Left ventricle myocardium inferior (tissue), 1 donor: Measurements from ENCODE around the gene MT2A. TPM values are rescaled to one million over a fixed set of nuclear protein-coding genes. Genes with fewer than 3 reads are reported as not detected.

Experiments
- DNase-seq: peaks from one replicate; pipeline ENCODE4 v3.0.0-alpha.2; 2020
- H3K27ac ChIP-seq: fragments of 200-600 bp; replicated peaks from 2 replicates; pipeline ENCODE4 v1.8.0; 2021
- H3K27me3 ChIP-seq: fragments of 200-600 bp; 2 replicates; pipeline ENCODE4 v1.8.0; 2021; ENCODE audit warnings: low read depth
- H3K36me3 ChIP-seq: fragments of 200-600 bp; 2 replicates; pipeline ENCODE4 v1.8.0; 2021
- H3K4me1 ChIP-seq: fragments of 200-600 bp; 2 replicates; pipeline ENCODE4 v1.8.0; 2021
- H3K4me3 ChIP-seq: fragments of 200-600 bp; 2 replicates; pipeline ENCODE4 v1.8.0; 2021; ENCODE audit warnings: mild to moderate bottlenecking, moderate library complexity
- H3K9me3 ChIP-seq: fragments of 200-600 bp; replicated peaks from 2 replicates; pipeline ENCODE4 v1.8.0; 2021
- CTCF ChIP-seq: fragments of 200-600 bp; IDR thresholded peaks from 2 replicates; pipeline ENCODE4 v1.8.0; 2021; ENCODE audit warnings: antibody characterized with exemption, mild to moderate bottlenecking, borderline replicate concordance
- intact Hi-C: fragments of 100-400 bp; cut with micrococcal nuclease; formaldehyde crosslinking; loops from one replicate; pipeline ENCODE4 v1.11.0; 2022
- total RNA-seq: library from RNA; stranded (reverse); fragmentation: NEBNext Ultra II Directional; extraction: Animal tissue kit (Norgen Biotek cat#: 25700); gene quantifications from one replicate; pipeline ENCODE4 v1.2.1, GENCODE V29; 2021
- donor health status: DM: no; HTN: yes; CAD: no; lungs with severe emphysema.

MT2A gene
- total RNA-seq, 1 donor from 2014 or later = 115 TPM

- Histone ChIP-seq H3K9me3 (peaks cover 8% of the 10 kb centered on the region), H3K36me3 (no peaks in the 10 kb centered on the region), H3K4me1 (no peaks in the 10 kb centered on the region), H3K27ac (no peak overlapping the region), H3K27me3 (peaks cover 10% of the 10 kb centered on the region), H3K4me3 (no peak overlapping the region)
- DNase-seq = no peak
- TF ChIP-seq CTCF = no peak
- intact Hi-C loops = no loop called here
Observed at GRCh38 chr16:56569971-56570370, 38.4 kb upstream of the MT2A start.

GRCh38 chr16:56571525-56571924, 36.9 kb upstream of the MT2A start:
- no peak for DNase-seq
- H3K9me3 ChIP-seq = peaks cover 8% of the 10 kb centered on the region
- intact Hi-C loops = no loop called here
- TF ChIP-seq CTCF = no peak
- H3K27ac ChIP-seq = no peak overlapping the region
- no peak overlapping the region for H3K4me3 ChIP-seq
- H3K27me3 ChIP-seq = peaks cover 3% of the 10 kb centered on the region
- H3K4me1 ChIP-seq = no peaks in the 10 kb centered on the region
- H3K36me3 ChIP-seq = no peaks in the 10 kb centered on the region

- H3K9me3 ChIP-seq = peaks cover 8% of the 10 kb centered on the region
- intact Hi-C loops = no loop called here
- H3K4me1 ChIP-seq = no peaks in the 10 kb centered on the region
- no peaks in the 10 kb centered on the region for H3K27me3 ChIP-seq
- H3K36me3 ChIP-seq = no peaks in the 10 kb centered on the region
- H3K4me3 ChIP-seq = no peak overlapping the region
- no peak for TF ChIP-seq CTCF
- no peak overlapping the region for H3K27ac ChIP-seq
- no peak for DNase-seq
Observed at GRCh38 chr16:56574625-56575024, 33.8 kb upstream of the MT2A start.

GRCh38 chr16:56576585-56577299, 31.6 kb upstream of the MT2A start:
- no peak overlapping the region for H3K27ac ChIP-seq
- no peak overlapping the region for H3K4me3 ChIP-seq
- peaks cover 3% of the 10 kb centered on the region for H3K27me3 ChIP-seq
- no peaks in the 10 kb centered on the region for H3K4me1 ChIP-seq
- peak; percentile 66 for DNase-seq
- H3K9me3 ChIP-seq = peaks cover 8% of the 10 kb centered on the region
- TF ChIP-seq CTCF = peak; percentile 72
- intact Hi-C loops = no loop called here
- no peaks in the 10 kb centered on the region for H3K36me3 ChIP-seq

- no peak for TF ChIP-seq CTCF
- Histone ChIP-seq H3K4me1 (no peaks in the 10 kb centered on the region), H3K27me3 (peaks cover 8% of the 10 kb centered on the region), H3K4me3 (no peak overlapping the region), H3K36me3 (no peaks in the 10 kb centered on the region), H3K27ac (no peak overlapping the region), H3K9me3 (peaks cover 8% of the 10 kb centered on the region)
- DNase-seq = no peak
- intact Hi-C loops = no loop called here
Observed at GRCh38 chr16:56577300-56577625, 31.1 kb upstream of the MT2A start.
